NT2/D1 (cell line): ENCODE measurements around the gene MED25.

Source experiments
- SUZ12 ChIP-seq: IDR thresholded peaks from 2 replicates; pipeline ENCODE4 v1.6.1; 2011; ENCODE audit not compliant: insufficient read length, insufficient read depth; ENCODE audit errors: extremely low read depth
- YY1 ChIP-seq: IDR thresholded peaks from 2 replicates; pipeline ENCODE4 v1.6.1; 2011; ENCODE audit not compliant: insufficient read length, insufficient read depth
- ZNF274 ChIP-seq: IDR thresholded peaks from 2 replicates; pipeline ENCODE4 v1.6.1; 2011; ENCODE audit warnings: mild to moderate bottlenecking, low read depth, low read length

- TF ChIP-seq YY1: no peak
- no peak for TF ChIP-seq ZNF274
- TF ChIP-seq SUZ12: no peak
Measured at GRCh38 chr19:49799798-49800376, 18.2 kb upstream of the MED25 start.
